T1000 (cell line): ENCODE results near the gene RPS14.
"Not testable (repeated sequence)": the region's sequence is repeated elsewhere in the genome, so short reads cannot be mapped to it uniquely, and the experiment has no call there.

Experiments used
- DNase-seq: peaks from one replicate; lab custom pipeline; 2025; ENCODE audit warnings: mixed read lengths; lab: John Stamatoyannopoulos, UW

The RPS14 gene

DNA sequence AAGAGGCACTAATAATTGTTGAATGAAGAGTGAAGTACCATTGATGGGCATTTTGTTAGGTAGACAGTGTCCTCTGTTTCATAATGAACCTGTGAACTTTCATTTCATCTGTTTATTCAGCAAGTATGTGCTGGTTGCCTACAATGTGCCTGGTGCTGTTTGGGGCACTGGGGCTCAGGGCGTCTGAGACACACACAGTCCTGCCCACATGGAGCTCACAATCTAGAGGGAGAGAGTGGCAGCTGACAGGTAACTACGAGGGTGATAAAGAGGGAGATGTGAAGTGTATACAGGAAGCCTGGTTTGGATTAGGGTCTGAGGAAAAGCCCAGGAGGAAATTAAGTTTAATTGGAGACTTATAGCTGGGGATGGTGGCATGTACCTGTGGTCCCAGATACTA is 29.9 kb upstream of the RPS14 start:
- no peak for DNase-seq

DNA sequence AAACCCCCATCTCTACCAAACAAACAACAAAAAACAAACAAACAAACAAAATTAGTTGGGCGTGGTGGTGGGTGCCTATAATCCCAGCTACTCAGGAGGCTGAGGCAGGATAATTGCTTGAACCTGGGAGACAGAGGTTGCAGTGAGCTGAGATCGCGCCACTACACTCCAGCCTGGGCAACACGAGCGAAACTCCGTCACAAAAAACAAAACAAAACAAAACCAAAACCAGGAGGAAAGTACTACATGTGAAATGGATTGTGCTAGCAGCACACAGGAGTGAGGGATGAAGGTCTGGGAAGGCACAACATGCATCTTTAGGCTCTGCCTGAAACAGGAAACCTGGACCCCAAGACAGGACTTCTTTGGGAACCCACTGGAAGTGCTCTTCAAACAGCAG is 27.0 kb upstream of the RPS14 start:
- not testable (repeated sequence) for DNase-seq

DNA sequence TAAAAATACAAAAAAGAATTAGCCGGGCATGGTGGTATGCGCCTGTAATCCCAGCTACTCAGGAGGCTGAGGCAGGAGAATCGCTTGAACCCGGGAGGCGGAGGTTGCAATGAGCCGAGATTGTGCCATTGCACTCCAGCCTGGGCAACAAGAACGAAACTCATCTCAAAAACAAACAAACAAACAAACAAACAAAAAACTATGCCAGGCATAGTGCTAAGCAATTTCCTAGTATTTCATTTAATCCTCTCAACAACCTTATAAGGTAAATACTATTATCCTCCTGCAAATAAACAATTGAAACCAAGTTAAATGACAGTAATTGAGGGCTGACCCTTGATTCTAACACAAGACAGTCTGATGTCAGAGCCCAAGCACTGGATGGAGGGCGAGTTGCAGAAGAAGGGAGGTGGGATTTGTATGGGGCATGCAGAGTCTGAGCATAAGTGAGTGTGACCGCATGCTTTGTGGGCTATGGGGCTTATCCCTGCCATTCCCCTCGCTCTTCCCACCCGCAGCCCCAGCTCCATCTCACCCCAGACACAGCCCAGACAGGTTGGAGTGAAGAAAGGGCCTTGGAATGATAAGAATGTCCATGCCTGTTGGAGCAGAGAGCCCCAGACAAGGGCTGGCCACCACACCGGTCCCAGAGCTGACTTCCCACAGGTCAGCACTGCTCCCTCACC is 24.3 kb upstream of the RPS14 start:
- DNase-seq: no peak

DNA sequence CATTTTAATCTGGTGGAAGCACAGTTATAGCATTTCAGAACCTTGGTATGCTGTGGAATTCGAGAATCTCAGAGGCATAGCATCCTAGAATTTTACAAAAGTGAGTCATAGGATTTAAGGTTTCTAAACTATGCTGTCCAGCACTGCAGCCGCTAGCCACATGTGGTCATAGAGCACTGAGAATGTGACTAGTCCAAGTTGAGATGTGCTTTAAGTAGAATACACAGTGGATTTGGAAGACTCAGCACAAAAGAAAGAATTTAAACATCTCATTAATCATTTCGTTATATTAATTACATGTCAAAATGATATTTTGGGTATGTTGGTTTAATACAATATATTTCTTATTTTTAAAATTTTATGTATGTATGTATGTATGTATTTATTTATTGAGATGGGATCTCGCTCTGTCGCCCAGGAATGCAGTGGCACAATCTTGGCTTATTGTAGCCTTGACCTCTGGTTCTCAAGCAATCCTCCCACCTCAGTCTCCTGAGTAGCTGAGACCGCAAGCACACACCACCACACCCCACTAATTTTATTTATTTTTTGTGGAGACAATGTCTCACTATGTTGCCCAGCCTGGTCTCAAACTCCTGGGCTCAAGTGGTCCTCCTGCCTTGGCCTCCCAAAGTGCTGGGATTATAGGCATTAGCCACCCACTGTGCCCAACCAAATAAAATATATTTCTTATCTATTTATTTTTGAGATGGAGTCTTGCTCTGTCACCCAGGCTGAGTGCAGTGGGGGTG is 20.4 kb upstream of the RPS14 start:
- DNase-seq: peak; percentile 51

DNA sequence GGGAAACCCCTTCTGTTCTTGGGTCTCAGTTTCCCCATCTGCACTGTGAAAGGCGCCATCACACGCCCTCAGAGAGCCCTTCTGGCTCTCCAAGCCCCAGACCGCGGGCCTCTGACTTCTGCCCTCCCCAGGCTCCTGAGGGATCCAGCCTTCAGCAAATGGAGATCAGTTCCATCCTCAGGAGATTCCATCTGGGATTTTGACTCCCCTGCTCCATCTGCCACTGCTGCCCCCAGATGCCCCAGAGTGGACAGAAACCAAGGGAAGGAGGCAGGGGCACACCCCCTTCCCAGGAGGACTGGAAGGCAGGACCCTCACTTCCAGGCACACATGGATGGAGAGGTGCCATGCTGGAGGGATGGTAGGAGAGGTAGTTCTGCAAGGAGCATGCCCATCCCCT is 18.7 kb upstream of the RPS14 start:
- DNase-seq: no peak

DNA sequence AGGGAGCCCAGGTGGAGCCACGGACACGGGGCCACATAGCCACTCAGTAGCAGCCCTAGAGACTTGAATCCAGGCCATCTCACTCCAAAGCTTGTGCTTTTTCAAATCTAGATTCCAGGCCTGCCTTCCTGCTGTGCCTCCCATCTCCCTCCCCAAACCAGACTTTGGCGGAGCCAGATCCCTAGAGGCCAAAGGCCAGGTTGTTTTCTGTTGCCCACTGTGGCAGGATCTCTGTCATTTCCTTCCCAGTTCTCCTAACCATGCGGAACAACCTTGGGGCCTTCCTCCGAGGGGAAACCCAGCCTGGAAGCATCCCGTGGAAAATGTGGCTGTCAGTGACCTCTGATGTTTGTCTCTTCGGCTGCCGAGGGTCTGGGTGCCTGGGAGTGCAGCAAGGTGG is 16.4 kb upstream of the RPS14 start:
- DNase-seq: no peak

DNA sequence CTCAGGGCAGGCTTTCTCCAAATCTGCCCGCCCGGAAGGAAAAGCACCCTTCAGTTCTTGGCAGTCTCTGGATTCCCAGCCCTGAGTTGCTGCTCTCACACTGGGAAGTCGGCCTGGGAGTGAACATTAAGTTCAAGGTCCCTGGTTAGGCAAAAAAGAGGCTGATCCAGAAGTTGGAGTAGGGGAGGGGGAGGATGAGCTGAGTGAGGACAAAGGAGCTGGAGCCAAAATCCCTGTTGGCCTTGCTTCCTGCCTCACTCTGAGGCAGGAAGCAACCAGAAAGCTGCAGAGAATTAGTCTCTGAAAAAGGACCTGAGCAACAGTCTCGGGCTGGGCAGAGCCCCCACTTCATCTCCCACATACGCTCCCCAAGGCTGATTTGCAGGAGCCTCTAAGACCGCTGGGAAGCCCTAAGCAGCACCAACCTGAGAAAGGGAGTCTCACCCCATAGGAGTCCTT is 15.0 kb upstream of the RPS14 start:
- no peak for DNase-seq

DNA sequence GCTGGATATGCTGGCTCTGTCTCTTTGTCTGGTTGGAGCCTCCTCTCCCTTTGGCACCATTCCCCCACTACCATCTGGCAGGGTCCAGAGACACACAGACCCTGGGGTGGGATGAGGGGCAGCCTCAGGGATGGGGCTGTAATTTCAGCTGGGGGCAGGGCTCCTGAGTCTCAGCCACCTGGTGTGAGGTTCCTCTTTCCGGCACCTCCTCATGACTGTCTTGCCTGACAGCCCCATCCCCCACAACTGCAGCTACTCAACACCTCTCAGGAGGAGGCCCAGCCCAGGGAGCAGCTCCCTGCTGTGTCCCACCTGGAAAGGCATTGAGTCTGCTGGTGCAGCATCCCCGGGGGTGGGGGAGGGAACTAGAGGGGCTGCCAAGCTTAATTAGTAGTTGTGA is 11.7 kb upstream of the RPS14 start:
- DNase-seq: no peak

DNA sequence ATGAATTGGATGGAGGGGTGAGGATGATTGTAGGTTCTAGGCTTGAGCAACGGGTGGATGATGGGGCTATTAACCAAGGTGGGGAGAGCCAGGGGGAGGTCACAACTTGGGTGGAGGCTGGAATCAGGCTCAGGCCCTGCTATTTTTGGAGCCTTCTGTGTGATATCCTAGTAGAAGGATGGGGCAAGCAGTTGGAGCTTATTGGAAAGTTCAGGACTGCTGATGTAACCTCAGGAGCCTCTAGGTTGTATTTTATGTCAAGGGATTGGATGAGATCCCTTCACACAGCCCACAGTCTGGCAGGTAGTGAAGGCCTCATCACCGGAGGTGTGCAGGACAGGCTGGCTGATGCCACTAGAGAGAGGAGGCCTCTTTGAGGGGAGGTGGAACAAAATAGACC is 11.2 kb upstream of the RPS14 start:
- DNase-seq: no peak

DNA sequence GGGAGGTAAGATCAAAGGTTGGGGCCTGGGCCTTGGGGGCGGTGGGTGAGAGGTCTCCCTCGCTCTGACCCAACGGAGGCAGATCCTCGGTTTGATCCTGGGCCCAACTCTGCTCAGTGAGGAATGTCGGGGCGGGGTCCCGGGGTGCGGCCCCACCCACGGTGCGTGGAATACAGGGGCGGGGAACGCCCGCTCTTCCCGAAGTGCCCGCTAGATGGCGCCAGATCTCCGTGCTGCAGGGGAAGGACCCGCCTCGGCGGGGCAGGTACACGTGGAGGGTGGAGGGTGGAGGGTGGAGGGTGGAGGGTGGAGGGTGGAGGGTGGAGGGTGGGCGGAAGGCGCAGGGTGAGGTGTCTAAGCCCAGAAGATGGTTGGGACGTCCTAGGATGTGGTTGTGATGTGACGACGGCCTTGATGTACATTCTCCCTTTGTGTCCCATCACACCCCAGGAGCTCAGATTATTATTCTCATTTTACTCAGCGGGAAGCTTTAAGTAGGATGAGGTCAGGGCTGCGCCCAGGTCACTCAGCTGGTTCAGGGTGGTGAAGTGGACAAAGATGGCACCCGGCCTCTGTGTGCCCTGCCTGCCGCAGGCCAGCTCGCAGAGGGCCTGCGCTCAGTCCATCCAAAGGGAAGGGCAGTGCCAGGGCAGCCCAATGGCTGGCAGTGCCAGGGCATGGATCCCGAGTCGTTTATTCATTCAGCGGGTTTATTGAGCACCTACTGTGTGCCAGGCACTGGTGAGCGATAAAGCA is 9.4 kb upstream of the RPS14 start:
- peak; percentile 67 for DNase-seq

DNA sequence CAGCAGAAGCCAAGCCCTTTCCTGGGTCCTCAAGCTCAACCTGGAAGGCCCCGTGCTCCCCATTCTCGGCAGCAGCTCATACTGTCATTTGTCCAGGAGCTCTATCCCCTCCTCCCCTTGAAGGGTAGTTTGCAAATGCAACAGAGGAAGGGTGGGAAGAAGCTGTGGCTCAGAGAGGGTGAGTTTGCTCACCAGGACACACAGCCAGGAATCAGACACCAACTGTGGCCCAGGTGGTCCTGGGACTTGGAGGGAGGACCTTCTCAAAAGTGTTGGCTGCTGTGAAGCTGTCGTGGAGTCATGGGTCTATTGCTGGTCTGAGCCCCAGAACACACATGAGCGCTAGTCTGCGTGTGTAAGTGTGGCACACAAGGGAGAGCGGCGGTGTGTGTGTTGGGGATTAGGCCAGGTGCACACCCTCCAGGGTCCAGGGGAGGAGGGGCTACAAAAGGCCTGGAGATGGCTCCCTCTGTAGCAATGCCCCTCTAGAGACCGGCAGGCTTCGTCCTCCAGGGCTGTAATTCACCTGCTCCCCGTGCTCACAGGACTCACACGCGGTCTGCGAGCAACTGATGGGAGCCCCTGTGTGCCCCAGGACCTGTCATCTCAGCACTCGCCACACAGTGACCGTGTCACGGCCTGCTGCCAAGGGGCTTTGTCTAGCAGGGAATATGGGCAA is 8.2 kb upstream of the RPS14 start:
- DNase-seq: no peak

DNA sequence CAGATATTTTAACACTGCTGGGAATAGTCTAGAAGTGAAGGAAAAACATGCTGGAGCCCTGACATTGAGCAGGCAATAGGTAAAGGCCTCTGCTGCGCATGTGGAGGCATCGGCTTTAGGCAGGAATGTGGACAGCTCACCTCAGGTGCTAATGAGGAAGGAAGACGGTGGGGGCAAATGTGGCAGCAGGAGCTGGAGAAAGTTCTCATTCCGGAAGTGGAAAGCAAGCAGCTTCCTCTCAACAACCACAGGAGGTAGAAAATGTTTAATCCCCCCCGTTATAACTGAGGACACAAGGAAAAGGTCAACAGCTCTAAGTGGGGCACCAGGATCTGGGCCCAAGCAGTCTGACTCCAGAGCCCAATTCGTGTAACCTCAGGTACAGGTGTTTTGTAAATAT is 7.6 kb upstream of the RPS14 start:
- DNase-seq: no peak

DNA sequence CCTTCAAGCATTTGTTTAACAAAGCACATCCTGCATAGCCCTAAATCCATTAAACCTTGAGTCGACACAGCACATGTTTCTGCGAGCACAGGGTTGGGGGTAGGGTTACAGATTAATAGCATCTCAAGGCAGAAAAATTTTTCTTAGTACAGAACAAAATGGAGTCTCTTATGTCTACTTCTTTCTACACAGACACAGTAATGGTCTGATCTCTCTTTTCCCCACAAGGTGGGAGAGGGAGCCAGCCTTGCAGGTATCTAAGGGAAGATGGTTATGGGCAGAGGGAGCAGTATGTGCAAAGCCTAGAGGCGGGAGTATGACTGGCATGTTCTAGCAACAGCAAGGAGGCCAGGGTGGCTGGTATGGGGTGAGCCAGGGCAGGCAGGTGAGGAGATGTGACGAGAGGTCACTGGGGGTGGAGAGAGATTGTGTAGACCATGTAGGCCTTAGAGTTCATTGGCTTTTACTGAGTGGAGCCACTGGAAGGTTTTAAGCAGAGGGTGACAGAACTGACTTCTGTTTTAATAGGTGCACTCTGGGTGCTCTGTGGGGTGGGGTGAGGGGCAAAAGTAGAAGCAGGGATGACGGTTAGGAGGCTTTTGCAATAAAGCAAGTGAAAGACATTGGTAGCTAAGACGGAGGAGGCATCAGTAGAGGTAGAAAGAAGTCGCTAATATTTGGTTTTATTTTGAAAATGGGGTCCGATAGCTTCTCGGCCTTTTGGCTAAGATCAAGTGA is 5.1 kb upstream of the RPS14 start:
- DNase-seq: no peak

DNA sequence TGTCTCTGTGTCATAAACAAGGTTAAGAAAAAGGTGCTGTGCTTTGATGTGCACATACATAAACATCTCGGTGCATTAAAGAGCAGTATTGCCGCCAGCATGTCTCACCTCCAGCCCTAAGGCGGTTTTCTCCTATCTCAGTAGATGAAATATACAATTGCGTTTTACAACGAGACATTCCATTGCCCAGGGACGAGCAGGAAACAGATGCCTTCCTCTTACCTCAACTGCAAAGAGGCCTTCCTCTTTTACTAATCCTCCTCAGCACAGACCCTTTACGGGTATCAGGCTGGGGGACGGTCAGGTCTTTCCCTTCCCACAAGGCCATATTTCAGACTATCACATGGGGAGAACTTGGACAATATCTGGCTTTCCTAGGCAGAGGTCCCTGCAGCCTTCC is 4.5 kb upstream of the RPS14 start:
- DNase-seq: not testable (repeated sequence)

DNA sequence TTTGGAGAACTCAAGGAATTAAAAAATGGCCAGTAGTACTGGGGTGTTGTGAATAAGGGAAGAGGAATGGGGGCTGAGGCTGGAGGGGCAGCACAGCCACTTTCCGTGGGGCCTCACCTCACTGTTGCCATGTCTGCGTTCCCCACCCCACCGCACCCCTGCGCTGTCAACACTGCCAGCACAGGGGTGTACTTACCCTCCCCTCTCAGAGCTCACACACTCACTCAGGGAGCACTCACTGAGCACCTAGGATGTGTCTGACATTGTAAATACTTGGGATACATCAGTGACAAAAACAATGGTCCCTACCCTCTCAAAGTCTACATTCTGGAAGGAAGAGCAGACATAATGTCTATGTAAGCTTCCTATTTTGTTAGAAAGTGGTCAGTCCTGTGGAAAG is 3.4 kb upstream of the RPS14 start:
- no peak for DNase-seq

DNA sequence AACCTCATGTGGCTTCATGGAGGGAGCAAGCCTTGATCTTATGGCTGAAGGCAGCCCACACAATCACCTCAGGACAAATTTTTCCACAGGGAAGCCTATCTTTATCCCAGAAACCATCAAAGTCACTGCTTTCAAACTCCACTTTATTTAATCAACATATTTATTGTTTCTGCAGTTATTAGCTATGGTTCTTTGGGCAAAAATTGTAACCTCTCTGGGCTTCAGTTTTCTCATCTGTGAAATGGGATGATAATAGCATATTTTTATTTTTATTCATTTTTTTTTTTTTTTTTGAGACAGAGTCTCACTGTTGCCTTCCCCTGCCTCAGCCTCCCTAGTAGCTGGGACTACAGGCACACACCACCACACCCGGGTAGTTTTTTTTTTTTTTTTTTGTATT is 2.1 kb upstream of the RPS14 start:
- no peak for DNase-seq

DNA sequence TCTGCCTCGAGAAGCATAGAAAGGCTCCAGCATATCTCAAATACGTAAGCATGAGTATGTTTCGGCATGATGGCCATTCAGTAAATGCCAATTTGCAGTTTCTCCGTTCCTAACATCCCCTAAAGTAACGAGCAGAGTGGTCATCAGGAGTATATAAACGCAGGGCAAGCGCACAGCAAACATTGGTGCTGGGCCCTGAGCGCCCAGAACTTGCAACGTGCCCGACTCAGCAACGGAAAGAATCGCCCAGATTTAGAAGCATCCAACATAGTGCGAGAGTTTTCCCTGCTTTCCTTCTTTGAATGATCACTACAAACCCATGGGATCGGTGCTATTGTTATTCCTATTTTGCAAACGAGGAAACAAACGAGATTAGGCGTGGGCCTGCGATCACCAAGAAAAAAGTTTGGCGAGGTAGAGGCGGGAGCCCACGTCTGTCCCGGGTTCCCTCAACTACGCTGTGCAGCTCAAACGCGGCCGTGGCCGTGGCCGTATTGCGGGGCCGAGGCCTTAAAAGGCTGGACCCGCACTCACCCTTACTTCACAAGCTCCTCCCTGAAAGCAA is 505 bp downstream of the RPS14 start:
- no peak for DNase-seq

DNA sequence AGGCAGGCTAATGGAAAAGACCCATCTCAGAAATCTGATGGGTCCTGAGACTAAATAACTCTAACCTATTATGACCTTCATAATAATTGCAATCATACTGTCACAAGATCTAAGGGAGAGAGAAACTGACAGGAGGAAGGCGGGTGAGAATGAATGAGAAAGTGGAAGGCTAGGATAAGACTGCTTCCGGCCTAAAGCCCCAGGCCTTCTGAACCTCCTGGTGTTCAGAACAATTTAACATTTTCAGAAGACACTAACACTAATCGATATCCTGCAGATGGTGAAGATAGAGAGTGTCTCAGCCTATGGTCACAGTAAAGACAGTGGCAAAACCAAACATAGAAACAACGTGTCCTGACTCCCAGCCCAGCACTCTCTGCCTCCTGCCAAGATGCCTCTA is 1.2 kb downstream of the RPS14 start:
- no peak for DNase-seq

DNA sequence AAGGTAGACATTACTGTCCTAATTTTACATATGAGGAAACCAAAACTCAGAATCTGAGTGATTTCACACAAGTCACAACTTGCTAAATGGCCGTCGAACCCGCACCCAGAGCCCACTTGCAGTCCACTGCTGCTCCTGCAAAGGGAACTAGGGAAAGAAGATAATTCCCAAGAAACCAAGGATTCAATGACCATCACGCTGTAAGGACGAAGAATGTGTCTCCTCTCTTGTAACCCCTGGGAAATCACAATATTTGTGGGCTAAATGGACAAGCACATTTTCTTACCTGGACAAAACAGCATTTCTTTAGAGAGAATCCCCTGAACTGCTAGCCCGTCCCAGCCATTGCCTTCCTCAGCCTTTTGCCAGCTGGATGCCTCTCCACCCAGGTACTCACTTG is 2.4 kb downstream of the RPS14 start:
- no peak for DNase-seq

DNA sequence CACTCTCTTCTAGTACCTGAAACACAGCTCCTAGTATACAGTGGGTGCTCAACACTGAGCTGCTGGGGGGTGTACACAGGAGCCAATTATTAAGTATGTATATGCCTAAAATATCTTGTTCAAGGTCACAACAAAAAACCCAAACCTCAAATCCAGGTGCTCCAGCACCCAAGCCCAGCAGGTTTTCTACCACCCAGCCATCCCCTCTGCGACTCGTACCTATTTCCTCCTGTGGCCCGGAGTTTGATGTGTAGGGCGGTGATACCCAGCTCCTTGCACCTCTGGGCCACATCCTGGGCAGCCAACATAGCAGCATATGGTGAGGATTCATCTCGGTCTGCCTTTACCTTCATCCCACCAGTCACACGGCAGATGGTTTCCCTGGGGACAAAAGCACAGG is 3.0 kb downstream of the RPS14 start:
- DNase-seq: no peak

DNA sequence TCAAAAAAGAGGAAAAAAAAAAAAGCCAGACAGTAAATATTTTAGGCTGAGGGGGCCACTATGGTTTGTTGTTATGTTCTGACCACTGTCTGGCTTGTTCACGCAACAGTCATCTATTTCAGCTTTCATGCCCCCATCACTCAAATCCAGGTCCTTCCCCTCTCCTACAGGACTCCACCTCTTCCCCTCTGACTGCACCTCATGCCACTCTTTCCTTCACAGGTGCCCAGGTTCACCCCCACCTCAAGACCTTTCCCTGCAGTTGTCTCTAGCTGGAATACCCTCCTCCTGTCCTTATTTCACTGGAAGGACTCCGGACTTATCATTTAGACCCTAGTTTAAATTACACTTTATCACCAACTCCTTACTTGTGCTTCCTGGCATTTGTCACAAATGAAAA is 3.5 kb downstream of the RPS14 start:
- DNase-seq: no peak
